HepG2 (cell line): ENCODE measurements around the gene LEAP2. TPM values are rescaled to one million over a fixed set of nuclear protein-coding genes. Genes with fewer than 3 reads are reported as not detected.

ENCODE experiments used
- DNMT3B ChIP-seq: conservative IDR thresholded peaks from 2 replicates; pipeline ENCODE4 v1.6.1; 2016; ENCODE audit warnings: missing biosample characterization, control low read depth
- HHEX ChIP-seq: IDR thresholded peaks from 2 replicates; pipeline ENCODE4 v1.6.1; 2016; ENCODE audit warnings: control low read depth
- HMG20A ChIP-seq: IDR thresholded peaks from 2 replicates; pipeline ENCODE4 v1.6.1; 2016; ENCODE audit warnings: borderline replicate concordance
- HNRNPLL ChIP-seq: fragments of 200-400 bp; formaldehyde crosslinking; IDR thresholded peaks from 2 replicates; pipeline ENCODE4 v1.6.1; 2017; ENCODE audit warnings: mild to moderate bottlenecking, low read depth, low read length; ENCODE audit not compliant: poor library complexity, severe bottlenecking
- PITX1 ChIP-seq: sonication (generic); formaldehyde crosslinking; IDR thresholded peaks from 2 replicates; pipeline ENCODE4 v1.5.1; 2020; ENCODE audit warnings: mild to moderate bottlenecking, missing genetic modification reagents
- SRSF1 ChIP-seq: fragments of 200-400 bp; formaldehyde crosslinking; optimal IDR thresholded peaks from 2 replicates; pipeline ENCODE3; 2017; ENCODE audit warnings: mild to moderate bottlenecking, low read depth, low read length, moderate library complexity
- TBX3 ChIP-seq: fragments of 450-650 bp; IDR thresholded peaks from 2 replicates; pipeline ENCODE4 v1.6.1; 2017; ENCODE audit warnings: antibody characterized with exemption, mild to moderate bottlenecking, inconsistent platforms, borderline replicate concordance
- polyA plus RNA-seq, 8 experiments: library from polyadenylated mRNA; depleted of rRNA in 3 of 8; stranded (reverse) in 7 of 8; unstranded in 1 of 8; fragments of >200 nt; fragmentation: Illumina TruSeq in 4 of 8; extraction: Trizol in 4 of 8; gene quantifications; 2 replicates each; pipeline versions ENCODE4 v1.2.1 to v1.2.3, GENCODE V29; 2011 to 2016; ENCODE audit warnings: low read depth in 4 of 8, missing spikeins in 1 of 8, mixed read lengths in 1 of 8; ENCODE audit not compliant: insufficient read depth in 1 of 8
- total RNA-seq, 5 experiments: library from RNA; depleted of rRNA; stranded (reverse); fragments of >200 nt; fragmentation: Illumina TruSeq; extraction: Trizol; gene quantifications; 2 replicates each; pipeline ENCODE4 v1.2.3, GENCODE V29; 2016; ENCODE audit warnings: low read depth in 1 of 5
- TF ChIP-seq, protein P1 (sequence below): sonication (generic); formaldehyde crosslinking; IDR thresholded peaks from 2 replicates; pipeline ENCODE4 v1.4.0; 2020; ENCODE audit warnings: mild to moderate bottlenecking, missing genetic modification reagents
- TF ChIP-seq, protein P2 (sequence below): sonication (generic); formaldehyde crosslinking; IDR thresholded peaks from 2 replicates; pipeline ENCODE4 v1.4.0; 2020; ENCODE audit warnings: missing genetic modification reagents, mild to moderate bottlenecking, borderline replicate concordance
- TF ChIP-seq, protein P3 (sequence below): sonication (generic); formaldehyde crosslinking; IDR thresholded peaks from 2 replicates; pipeline ENCODE4 v1.4.0; 2020; ENCODE audit warnings: missing genetic modification reagents
- TF ChIP-seq, protein P4 (sequence below): sonication (generic); formaldehyde crosslinking; conservative IDR thresholded peaks from 2 replicates; pipeline ENCODE4 v1.4.0; 2020; ENCODE audit warnings: missing genetic modification reagents

LEAP2 gene
- total and polyA plus RNA-seq, 2 of the 13 experiments (the other 11 are each of a cell fraction or from before 2014, with no cell fraction given) = 23.9 to 51.9 TPM

DNA sequence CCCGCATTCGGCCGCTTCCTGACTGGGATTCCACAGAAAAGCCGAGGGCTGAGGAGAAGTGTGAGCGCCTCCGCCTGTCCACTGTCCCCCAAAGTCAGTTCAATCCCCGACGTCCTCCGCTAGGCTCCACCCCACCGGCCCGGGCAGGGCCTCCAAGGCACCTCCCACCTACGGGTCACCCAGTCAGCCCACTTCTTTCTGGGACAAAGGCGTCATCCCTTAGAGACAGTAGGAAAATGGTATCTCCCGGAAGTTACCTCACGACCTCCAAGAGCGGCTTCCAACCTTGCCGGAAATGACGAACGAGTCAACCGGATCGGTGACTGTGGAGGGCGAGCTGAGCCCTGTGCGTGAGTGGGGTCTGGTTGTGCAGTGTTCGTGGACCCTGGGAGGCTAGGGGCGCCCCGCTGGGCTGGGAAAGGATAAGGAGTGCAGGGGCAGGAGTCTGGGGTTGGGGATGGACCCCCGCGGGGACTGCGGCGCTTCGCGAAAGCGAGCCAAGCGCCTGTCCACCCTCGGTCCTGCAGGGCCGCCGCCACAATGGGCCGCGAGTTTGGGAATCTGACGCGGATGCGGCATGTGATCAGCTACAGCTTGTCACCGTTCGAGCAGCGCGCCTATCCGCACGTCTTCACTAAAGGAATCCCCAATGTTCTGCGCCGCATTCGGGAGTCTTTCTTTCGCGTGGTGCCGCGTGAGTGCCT, 7.0 kb upstream of the LEAP2 start, which contains the start of the genes GDF9 and UQCRQ (continued):
- TF ChIP-seq, protein P1, sequence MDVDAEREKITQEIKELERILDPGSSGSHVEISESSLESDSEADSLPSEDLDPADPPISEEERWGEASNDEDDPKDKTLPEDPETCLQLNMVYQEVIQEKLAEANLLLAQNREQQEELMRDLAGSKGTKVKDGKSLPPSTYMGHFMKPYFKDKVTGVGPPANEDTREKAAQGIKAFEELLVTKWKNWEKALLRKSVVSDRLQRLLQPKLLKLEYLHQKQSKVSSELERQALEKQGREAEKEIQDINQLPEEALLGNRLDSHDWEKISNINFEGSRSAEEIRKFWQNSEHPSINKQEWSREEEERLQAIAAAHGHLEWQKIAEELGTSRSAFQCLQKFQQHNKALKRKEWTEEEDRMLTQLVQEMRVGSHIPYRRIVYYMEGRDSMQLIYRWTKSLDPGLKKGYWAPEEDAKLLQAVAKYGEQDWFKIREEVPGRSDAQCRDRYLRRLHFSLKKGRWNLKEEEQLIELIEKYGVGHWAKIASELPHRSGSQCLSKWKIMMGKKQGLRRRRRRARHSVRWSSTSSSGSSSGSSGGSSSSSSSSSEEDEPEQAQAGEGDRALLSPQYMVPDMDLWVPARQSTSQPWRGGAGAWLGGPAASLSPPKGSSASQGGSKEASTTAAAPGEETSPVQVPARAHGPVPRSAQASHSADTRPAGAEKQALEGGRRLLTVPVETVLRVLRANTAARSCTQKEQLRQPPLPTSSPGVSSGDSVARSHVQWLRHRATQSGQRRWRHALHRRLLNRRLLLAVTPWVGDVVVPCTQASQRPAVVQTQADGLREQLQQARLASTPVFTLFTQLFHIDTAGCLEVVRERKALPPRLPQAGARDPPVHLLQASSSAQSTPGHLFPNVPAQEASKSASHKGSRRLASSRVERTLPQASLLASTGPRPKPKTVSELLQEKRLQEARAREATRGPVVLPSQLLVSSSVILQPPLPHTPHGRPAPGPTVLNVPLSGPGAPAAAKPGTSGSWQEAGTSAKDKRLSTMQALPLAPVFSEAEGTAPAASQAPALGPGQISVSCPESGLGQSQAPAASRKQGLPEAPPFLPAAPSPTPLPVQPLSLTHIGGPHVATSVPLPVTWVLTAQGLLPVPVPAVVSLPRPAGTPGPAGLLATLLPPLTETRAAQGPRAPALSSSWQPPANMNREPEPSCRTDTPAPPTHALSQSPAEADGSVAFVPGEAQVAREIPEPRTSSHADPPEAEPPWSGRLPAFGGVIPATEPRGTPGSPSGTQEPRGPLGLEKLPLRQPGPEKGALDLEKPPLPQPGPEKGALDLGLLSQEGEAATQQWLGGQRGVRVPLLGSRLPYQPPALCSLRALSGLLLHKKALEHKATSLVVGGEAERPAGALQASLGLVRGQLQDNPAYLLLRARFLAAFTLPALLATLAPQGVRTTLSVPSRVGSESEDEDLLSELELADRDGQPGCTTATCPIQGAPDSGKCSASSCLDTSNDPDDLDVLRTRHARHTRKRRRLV (CRISPR knock-in tag) = peak; percentile 16
- TF ChIP-seq HMG20A (CRISPR knock-in tag) (no peak; the same call in 1 of the 2 replicates), PITX1 (CRISPR knock-in tag) (peak; percentile 84), TBX3 (peak; percentile 33; the same call in 1 of the 2 replicates), DNMT3B (CRISPR knock-in tag) (peak; percentile 83), SRSF1 (peak; percentile 93), HHEX (CRISPR knock-in tag) (no peak), HNRNPLL (peak; percentile 54)
- TF ChIP-seq, protein P2, sequence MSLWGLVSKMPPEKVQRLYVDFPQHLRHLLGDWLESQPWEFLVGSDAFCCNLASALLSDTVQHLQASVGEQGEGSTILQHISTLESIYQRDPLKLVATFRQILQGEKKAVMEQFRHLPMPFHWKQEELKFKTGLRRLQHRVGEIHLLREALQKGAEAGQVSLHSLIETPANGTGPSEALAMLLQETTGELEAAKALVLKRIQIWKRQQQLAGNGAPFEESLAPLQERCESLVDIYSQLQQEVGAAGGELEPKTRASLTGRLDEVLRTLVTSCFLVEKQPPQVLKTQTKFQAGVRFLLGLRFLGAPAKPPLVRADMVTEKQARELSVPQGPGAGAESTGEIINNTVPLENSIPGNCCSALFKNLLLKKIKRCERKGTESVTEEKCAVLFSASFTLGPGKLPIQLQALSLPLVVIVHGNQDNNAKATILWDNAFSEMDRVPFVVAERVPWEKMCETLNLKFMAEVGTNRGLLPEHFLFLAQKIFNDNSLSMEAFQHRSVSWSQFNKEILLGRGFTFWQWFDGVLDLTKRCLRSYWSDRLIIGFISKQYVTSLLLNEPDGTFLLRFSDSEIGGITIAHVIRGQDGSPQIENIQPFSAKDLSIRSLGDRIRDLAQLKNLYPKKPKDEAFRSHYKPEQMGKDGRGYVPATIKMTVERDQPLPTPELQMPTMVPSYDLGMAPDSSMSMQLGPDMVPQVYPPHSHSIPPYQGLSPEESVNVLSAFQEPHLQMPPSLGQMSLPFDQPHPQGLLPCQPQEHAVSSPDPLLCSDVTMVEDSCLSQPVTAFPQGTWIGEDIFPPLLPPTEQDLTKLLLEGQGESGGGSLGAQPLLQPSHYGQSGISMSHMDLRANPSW (CRISPR knock-in tag) = no peak; the same call in 1 of the 2 replicates
- TF ChIP-seq, protein P3, sequence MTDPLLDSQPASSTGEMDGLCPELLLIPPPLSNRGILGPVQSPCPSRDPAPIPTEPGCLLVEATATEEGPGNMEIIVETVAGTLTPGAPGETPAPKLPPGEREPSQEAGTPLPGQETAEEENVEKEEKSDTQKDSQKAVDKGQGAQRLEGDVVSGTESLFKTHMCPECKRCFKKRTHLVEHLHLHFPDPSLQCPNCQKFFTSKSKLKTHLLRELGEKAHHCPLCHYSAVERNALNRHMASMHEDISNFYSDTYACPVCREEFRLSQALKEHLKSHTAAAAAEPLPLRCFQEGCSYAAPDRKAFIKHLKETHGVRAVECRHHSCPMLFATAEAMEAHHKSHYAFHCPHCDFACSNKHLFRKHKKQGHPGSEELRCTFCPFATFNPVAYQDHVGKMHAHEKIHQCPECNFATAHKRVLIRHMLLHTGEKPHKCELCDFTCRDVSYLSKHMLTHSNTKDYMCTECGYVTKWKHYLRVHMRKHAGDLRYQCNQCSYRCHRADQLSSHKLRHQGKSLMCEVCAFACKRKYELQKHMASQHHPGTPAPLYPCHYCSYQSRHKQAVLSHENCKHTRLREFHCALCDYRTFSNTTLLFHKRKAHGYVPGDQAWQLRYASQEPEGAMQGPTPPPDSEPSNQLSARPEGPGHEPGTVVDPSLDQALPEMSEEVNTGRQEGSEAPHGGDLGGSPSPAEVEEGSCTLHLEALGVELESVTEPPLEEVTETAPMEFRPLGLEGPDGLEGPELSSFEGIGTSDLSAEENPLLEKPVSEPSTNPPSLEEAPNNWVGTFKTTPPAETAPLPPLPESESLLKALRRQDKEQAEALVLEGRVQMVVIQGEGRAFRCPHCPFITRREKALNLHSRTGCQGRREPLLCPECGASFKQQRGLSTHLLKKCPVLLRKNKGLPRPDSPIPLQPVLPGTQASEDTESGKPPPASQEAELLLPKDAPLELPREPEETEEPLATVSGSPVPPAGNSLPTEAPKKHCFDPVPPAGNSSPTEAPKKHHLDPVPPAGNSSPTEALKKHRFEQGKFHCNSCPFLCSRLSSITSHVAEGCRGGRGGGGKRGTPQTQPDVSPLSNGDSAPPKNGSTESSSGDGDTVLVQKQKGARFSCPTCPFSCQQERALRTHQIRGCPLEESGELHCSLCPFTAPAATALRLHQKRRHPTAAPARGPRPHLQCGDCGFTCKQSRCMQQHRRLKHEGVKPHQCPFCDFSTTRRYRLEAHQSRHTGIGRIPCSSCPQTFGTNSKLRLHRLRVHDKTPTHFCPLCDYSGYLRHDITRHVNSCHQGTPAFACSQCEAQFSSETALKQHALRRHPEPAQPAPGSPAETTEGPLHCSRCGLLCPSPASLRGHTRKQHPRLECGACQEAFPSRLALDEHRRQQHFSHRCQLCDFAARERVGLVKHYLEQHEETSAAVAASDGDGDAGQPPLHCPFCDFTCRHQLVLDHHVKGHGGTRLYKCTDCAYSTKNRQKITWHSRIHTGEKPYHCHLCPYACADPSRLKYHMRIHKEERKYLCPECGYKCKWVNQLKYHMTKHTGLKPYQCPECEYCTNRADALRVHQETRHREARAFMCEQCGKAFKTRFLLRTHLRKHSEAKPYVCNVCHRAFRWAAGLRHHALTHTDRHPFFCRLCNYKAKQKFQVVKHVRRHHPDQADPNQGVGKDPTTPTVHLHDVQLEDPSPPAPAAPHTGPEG (CRISPR knock-in tag) = no peak
- TF ChIP-seq, protein P4, sequence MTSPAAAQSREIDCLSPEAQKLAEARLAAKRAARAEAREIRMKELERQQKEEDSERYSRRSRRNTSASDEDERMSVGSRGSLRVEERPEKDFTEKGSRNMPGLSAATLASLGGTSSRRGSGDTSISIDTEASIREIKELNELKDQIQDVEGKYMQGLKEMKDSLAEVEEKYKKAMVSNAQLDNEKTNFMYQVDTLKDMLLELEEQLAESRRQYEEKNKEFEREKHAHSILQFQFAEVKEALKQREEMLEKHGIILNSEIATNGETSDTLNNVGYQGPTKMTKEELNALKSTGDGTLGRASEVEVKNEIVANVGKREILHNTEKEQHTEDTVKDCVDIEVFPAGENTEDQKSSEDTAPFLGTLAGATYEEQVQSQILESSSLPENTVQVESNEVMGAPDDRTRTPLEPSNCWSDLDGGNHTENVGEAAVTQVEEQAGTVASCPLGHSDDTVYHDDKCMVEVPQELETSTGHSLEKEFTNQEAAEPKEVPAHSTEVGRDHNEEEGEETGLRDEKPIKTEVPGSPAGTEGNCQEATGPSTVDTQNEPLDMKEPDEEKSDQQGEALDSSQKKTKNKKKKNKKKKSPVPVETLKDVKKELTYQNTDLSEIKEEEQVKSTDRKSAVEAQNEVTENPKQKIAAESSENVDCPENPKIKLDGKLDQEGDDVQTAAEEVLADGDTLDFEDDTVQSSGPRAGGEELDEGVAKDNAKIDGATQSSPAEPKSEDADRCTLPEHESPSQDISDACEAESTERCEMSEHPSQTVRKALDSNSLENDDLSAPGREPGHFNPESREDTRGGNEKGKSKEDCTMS = no peak; the same call in 1 of the 2 replicates
